GM12878 (cell line): ENCODE results near the gene C19orf81. TPM values are rescaled to one million over a fixed set of nuclear protein-coding genes. Genes with fewer than 3 reads are reported as not detected.

Experiments used
- ATAC-seq: fragments of 200-7000 bp; cut with Tn5 transposase; 3 replicates; pipeline ENCODE4 v1.9.1; 2020; ENCODE audit warnings: mild to moderate bottlenecking, moderate library complexity
- BruUV-seq: library from RNA; stranded (reverse); fragments of 400-500 nt; replicated peaks from 2 replicates; lab custom pipeline; 2021; lab: Mats Ljungman, UMichigan
- CTCF ChIA-PET: fragments of 300-600 bp; sonication (Branson Sonifier 250); formaldehyde crosslinking; extraction: SDS; loops from one replicate; lab custom pipeline; 2021; ENCODE audit warnings: inconsistent platforms; lab: Yijun Ruan, JAX
- POLR2A ChIA-PET: fragments of 350-600 bp; formaldehyde crosslinking; extraction: SDS; loops from one replicate; lab custom pipeline; 2021; ENCODE audit warnings: inconsistent platforms; lab: Charles Lee
- RAD21 ChIA-PET: fragments of 300-600 bp; sonication (Branson Sonifier 250); formaldehyde crosslinking; loops from one replicate; lab custom pipeline; 2023; ENCODE audit warnings: antibody characterized with exemption; ENCODE audit not compliant: unreplicated experiment; lab: Charles Lee
- SMC1A ChIA-PET: fragments of 300-600 bp; sonication (Branson Sonifier 250); formaldehyde crosslinking; loops from one replicate; lab custom pipeline; 2023; ENCODE audit not compliant: unreplicated experiment, uncharacterized antibody; lab: Charles Lee
- DNase-seq: peaks from one replicate; pipeline ENCODE4 v3.0.0-alpha.2; 2011; ENCODE audit warnings: low read depth, low spot score
- FAIRE-seq: peaks from 3 replicates; lab custom pipeline; 2011; peaks lifted over from hg19 to GRCh38; lab: Jason Lieb, UNC
- H2AFZ ChIP-seq: 2 replicates; pipeline ENCODE4 v1.6.0; 2011; ENCODE audit warnings: low read depth, low read length, control low read depth; ENCODE audit not compliant: control insufficient read depth
- H3K27ac ChIP-seq: 2 replicates; pipeline ENCODE4 v1.5.1; 2011; ENCODE audit warnings: control low read depth; ENCODE audit not compliant: control insufficient read depth, insufficient read depth
- H3K27me3 ChIP-seq, 2 experiments: replicated peaks in 1 of 2; 2 replicates each; pipeline versions ENCODE4 v1.6.0 to v1.6.1; 2011; ENCODE audit warnings: low read length in 1 of 2; ENCODE audit not compliant: control insufficient read depth in 2 of 2, insufficient read depth in 2 of 2
- H3K36me3 ChIP-seq, 2 experiments: 2 replicates each; pipeline ENCODE4 v1.5.1; 2011; ENCODE audit warnings: low read length in 1 of 2; ENCODE audit not compliant: control insufficient read depth in 2 of 2, insufficient read depth in 2 of 2
- H3K4me1 ChIP-seq: 2 replicates; pipeline ENCODE4 v1.6.1; 2011; ENCODE audit warnings: mild to moderate bottlenecking, low read length, moderate library complexity, mixed read lengths; ENCODE audit not compliant: control insufficient read depth, insufficient read depth
- H3K4me2 ChIP-seq: 2 replicates; pipeline ENCODE4 v1.6.0; 2011; ENCODE audit warnings: control low read depth; ENCODE audit not compliant: control insufficient read depth, insufficient read depth
- H3K4me3 ChIP-seq: fragments of 200-600 bp; sonication (generic); 2 replicates; pipeline ENCODE4 v1.5.1; 2016
- H3K79me2 ChIP-seq: 2 replicates; pipeline ENCODE4 v1.6.0; 2011; ENCODE audit warnings: low read length; ENCODE audit not compliant: control insufficient read depth, insufficient read depth
- H3K9ac ChIP-seq: 2 replicates; pipeline ENCODE4 v1.8.0; 2011; ENCODE audit warnings: low read length, control low read depth, mixed read lengths; ENCODE audit not compliant: control insufficient read depth, insufficient read depth
- H3K9me3 ChIP-seq: replicated peaks from 3 replicates; pipeline ENCODE4 v1.5.1; 2011; ENCODE audit warnings: mild to moderate bottlenecking, low read length; ENCODE audit not compliant: control insufficient read depth, insufficient read depth
- H4K20me1 ChIP-seq: 2 replicates; pipeline ENCODE4 v1.6.0; 2011; ENCODE audit not compliant: control insufficient read depth, insufficient read depth
- ASH2L ChIP-seq: fragments of 300-600, 200-600 bp; sonication (generic); IDR thresholded peaks from 2 replicates; pipeline ENCODE4 v1.6.1; 2017; ENCODE audit warnings: low read depth, mild to moderate bottlenecking, borderline replicate concordance
- BMI1 ChIP-seq: fragments of 450-650 bp; IDR thresholded peaks from 2 replicates; pipeline ENCODE4 v1.6.1; 2016; ENCODE audit warnings: mild to moderate bottlenecking, moderate library complexity, borderline replicate concordance
- CHD4 ChIP-seq: fragments of 200-600 bp; sonication (generic); IDR thresholded peaks from 2 replicates; pipeline ENCODE4 v1.6.1; 2016; ENCODE audit warnings: mild to moderate bottlenecking
- ETV6 ChIP-seq, 2 experiments: fragments of 450-650 bp in 1 of 2; IDR thresholded peaks in 1 of 2; conservative IDR thresholded peaks in 1 of 2; 2 replicates each; pipeline ENCODE4 v1.6.1; 2014; ENCODE audit warnings: antibody characterized with exemption in 1 of 2, borderline replicate concordance in 1 of 2, low read depth in 1 of 2, mild to moderate bottlenecking in 1 of 2, moderate library complexity in 1 of 2
- NFIC ChIP-seq: IDR thresholded peaks from 2 replicates; pipeline ENCODE4 v1.6.1; 2012; ENCODE audit warnings: low read depth, mild to moderate bottlenecking, inconsistent platforms, low read length, moderate library complexity
- NFYB ChIP-seq: IDR thresholded peaks from 2 replicates; pipeline ENCODE4 v1.6.1; 2011; ENCODE audit warnings: low read depth, mild to moderate bottlenecking, low read length, improper control_type of control experiment, moderate library complexity; ENCODE audit not compliant: insufficient read depth
- RAD21 ChIP-seq: IDR thresholded peaks from 2 replicates; pipeline ENCODE4 v1.6.1; 2011; ENCODE audit warnings: mild to moderate bottlenecking, low read depth, low read length, moderate library complexity; ENCODE audit not compliant: insufficient read depth
- SMC3 ChIP-seq: IDR thresholded peaks from 2 replicates; pipeline ENCODE4 v1.6.1; 2011; ENCODE audit warnings: low read length, improper control_type of control experiment, borderline replicate concordance
- STAT1 ChIP-seq: fragments of 450-650 bp; conservative IDR thresholded peaks from 2 replicates; pipeline ENCODE4 v1.6.1; 2014; ENCODE audit warnings: antibody characterized with exemption, mild to moderate bottlenecking
- WGBS: methylation state at CpG from one replicate; pipeline ENCODE4 v1.1.6; 2016; ENCODE audit warnings: low lambda C conversion rate; ENCODE audit not compliant: insufficient replicate concordance, insufficient coverage; ENCODE audit errors: missing lambda C conversion rate; 5-methylcytosine and 5-hydroxymethylcytosine counted together
- in situ Hi-C: fragments of 300-500 bp; cut with MboI; formaldehyde crosslinking; loops from 9 replicates; pipeline ENCODE4 v1.14.3; 2018; ENCODE audit warnings: mixed read lengths
- intact Hi-C: fragments of 100-400 bp; cut with micrococcal nuclease; formaldehyde crosslinking; loops from one replicate; pipeline ENCODE4 v1.14.2; 2022; ENCODE audit not compliant: unreplicated experiment
- polyA plus RNA-seq, 11 experiments: library from polyadenylated mRNA; depleted of rRNA in 4 of 11; unstranded in 6 of 11; stranded (reverse) in 5 of 11; fragments of >200 nt; fragmentation: Nextera tagmentation in 4 of 11; fragmentation: Illumina TruSeq in 1 of 11; extraction: Ambion mirVana in 4 of 11; extraction: Trizol in 1 of 11; gene quantifications; 1 replicate in 1 of 11; 2 replicates in 10 of 11; pipeline versions ENCODE4 v1.2.1 to v1.2.3, GENCODE V29; 2011 to 2016; ENCODE audit warnings: inconsistent platforms in 2 of 11, missing spikeins in 2 of 11, low read depth in 1 of 11
- total RNA-seq, 4 experiments: library from RNA; depleted of rRNA in 3 of 4; stranded (reverse); fragments of >200 nt in 3 of 4; fragmentation: Illumina TruSeq in 1 of 4; extraction: Trizol in 1 of 4; gene quantifications; 2 replicates each; pipeline versions ENCODE4 v1.2.1 to v1.2.3, GENCODE V29; 2013 to 2021

C19orf81 gene
- total and polyA plus RNA-seq, 10 of the 15 experiments (the other 5 are each of a cell fraction or from before 2014, with no cell fraction given) = 0.69 TPM; not detected in 9

DNA sequence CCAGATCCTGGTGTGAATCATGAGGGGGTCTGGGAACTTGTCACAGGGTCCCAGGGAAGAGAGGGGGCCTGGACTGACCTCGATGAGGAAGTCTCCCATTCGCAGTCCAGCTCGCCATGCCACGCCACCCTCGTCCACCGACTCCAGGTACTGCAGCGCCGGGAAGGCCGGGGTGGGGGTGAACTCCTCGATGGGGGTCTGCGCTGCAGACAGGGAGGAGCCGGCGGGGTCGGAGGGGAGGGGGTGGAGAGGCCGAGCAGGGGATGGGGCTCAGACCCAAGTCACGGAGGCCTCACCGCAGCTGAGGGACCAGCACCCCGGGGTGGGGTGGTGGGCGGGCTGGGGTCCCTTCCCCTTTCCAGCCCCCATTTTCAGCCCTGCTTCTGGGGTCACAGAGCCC is 39.5 kb downstream of the C19orf81 start:
- ChIA-PET CTCF (no interaction called here), POLR2A (no interaction called here), SMC1A (no interaction called here), RAD21 (interaction anchor here (0.6 kb wide), 1 partner anchor 56 kb away, joined by 3 read pairs; no protein-coding TSS in a partner anchor)
- Histone ChIP-seq H3K9ac (no peak overlapping the region), H3K9me3 (no peaks in the 10 kb centered on the region), H4K20me1 (no peaks in the 10 kb centered on the region), H2AFZ (no peak overlapping the region), H3K36me3 (no peaks in the 10 kb centered on the region), H3K79me2 (no peaks in the 10 kb centered on the region), H3K27me3 (no peaks in the 10 kb centered on the region), H3K27ac (no peak overlapping the region), H3K4me1 (no peaks in the 10 kb centered on the region), H3K4me3 (no peak overlapping the region), H3K4me2 (no peak overlapping the region)
- no peak for TF ChIP-seq BMI1
- no peak for TF ChIP-seq NFYB
- no peak for TF ChIP-seq SMC3
- no peak for TF ChIP-seq ASH2L
- no peak for TF ChIP-seq NFIC
- no peak for TF ChIP-seq STAT1
- no peak for TF ChIP-seq RAD21
- TF ChIP-seq ETV6 (conservative IDR thresholded peaks at IDR 0.05 in 1 of 2, IDR thresholded peaks at IDR 0.05 in 1 of 2; ENCODE audit: borderline replicate concordance in 1 of 2, low read depth in 1 of 2) = no peak
- no peak for TF ChIP-seq CHD4
- intact Hi-C loops = no loop called here
- BruUV-seq = no TSS peak
- WGBS = 13% methylated on average over 6 of the region's 19 CpGs
- FAIRE-seq = no peak
- in situ Hi-C loops = no loop called here
- ATAC-seq = no peak
- DNase-seq = no peak
